ENCODE data around the gene NTM.
"Not testable (repeated sequence)": the region's sequence is repeated elsewhere in the genome, so short reads cannot be mapped to it uniquely, and the experiment has no call there.

Gene NTM

DNA sequence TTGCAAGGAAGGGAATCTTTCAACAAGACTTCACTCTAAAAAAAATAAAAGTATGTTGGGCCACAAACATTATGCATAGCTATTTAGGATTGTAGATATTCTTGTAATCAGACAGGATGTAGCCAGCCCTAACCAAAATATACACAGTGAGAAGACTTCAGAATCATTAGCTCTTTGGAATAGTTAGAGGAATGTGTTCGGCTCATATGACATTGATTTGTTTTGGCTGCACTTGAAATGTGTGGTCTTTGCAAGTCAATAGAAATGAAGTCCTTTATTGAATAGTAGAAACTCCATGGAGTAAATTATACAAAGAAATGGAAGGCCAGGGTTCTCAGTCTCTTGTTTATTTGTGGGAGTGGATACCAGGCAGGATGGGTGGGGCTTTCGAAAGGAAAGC lies 692.1 kb downstream of the NTM start:
- DNase-seq: no peak

DNA sequence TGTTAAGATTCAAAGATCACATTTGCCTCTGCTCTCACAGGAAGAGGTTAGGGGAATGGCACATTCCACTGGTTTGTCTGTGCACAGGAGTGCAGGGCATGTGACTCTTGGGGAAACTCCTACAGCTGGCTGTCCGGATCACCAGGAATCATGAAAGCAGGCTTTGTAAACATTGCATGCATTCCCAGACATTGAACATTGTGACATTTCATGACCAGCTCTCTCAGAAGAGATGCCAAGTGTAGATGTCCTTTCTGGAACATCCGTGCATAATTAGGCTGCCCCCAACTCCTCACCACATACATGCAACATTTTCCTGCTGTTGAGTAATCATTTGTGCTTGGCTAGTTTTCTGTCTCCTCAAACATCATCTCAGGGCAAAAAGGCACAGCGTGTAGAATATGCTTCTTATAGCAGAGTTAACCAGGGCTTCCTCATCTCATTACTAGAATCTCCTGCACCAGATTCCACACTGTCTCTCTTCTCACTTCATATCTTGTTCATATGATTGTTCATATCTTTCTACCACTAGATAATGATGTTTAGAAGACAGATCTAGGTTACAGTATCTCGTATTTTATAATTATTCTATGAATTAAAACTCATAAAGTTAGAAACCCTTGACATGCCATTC lies 694.7 kb downstream of the NTM start:
- DNase-seq: no peak

DNA sequence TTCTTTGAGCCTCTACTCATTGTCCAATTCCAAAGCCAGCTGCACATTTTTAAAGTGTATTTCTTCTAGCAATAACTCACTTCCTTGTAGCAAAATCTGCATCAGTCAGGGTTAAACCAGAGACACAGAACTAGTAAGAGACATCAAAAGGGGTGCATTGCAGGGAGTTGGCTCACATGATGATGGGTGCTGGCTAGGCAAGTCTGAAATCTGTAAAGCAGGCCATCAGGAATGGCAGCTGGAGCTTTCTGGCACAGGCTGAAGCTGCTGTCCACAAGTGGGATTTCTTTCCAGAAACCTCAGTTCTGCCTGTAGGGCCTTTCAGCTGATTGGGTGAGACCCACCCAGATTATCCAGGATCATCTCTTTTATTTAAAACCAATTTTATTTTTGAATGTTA lies 698.1 kb downstream of the NTM start:
- DNase-seq: no peak

DNA sequence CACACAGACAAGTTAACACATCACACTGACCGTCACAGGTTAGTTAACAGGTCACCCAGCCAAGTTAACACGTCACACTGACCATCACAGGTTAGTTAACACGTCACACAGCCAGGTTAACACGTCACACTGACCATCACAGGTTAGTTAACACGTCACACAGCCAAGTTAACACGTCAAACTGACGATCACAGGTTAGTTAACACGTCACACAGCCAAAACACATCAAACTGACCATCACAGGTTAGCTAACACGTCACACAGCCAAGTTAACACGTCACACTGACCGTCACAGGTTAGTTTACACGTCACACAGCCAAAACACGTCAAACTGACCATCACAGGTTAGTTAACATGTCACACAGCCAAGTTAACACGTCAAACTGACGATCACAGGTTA lies 699.2 kb downstream of the NTM start:
- not testable (repeated sequence) for DNase-seq

DNA sequence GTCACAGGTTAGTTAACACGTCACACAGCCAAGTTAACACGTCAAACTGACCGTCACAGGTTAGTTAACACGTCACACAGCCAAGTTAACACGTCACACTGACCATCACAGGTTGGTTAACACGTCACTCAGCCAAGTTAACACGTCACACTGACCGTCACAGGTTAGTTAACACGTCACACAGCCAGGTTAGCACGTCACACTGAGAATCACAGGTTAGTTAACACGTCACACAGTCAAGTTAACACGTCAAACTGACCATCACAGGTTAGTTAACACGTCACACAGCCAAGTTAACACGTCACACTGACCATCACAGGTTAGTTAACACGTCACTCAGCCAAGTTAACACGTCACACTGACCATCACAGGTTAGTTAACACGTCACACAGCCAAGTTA lies 700.5 kb downstream of the NTM start:
- not testable (repeated sequence) for DNase-seq

DNA sequence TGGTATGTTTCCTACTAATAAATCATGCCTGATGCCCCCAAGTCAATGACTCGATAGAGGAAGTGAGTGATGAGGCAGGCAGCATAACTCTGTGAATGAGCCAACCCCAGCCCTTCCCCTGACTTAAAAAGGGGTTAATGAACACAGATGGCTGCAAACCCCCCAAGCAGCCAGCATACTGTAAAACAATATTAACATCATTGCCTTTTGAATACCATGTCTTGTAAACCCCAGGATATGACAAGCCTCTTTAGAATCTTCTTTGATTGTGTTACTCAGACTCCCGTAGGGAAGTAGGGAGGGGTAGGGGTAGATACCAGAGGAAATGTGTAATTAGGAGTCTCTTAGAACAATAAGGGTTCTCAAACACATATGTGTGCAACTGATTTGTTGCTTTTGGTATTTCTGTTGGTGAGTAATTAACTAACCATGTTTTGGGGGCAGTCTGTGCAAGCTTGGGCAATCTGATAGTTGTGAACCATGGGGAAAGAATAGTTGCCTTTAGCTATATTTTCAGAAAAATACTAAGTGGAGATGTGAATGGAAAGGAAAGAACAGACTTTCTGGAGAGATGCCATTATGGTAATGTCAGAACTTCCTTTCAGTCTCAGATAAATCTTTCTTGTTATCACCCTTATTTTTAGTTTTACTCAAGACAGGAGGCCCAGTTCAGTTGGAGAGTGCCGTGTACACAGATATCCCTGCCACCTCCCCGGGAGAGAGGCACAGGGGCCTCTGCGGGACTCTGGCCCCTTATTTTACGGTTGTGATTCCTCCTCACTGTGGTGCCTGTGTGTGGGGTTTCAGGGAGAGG lies 701.8 kb downstream of the NTM start:
- no peak for DNase-seq

DNA sequence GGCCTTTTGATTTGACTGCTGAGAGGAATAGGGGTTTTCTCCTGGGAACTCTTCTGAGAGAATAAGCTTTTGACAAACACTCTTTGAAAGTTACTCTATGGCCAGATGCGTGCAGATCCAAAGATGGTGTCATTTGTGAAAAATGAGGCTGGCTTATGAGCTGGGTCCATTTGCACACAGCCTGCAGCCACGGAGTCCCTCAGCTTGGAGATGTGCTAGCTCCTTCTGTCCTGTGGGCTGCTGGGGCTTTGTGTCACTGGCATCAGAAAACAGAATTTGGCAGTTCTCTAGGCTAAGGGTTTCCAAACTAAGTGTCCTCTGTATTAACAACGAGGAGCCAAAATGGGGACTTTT lies 702.4 kb downstream of the NTM start:
- no peak for DNase-seq

DNA sequence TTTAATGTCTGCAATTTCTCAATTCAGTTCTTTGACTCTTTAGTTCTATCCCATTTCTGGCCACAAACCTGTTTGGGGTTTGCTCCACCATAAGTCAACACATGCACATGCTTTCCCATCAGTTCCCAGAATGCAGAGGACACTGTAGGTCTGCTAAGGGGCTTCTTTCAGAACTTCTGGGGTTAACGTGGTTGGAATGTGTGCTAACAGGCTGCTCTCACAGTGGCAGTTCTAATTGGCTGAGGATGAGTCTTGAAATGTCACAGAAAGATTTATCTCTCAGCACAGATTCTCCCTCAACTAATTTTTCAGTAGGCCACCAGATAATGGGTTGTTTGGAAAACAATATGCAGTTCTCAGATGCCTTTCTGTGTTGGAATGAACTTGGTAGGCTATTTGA lies 703.4 kb downstream of the NTM start:
- DNase-seq: no peak

DNA sequence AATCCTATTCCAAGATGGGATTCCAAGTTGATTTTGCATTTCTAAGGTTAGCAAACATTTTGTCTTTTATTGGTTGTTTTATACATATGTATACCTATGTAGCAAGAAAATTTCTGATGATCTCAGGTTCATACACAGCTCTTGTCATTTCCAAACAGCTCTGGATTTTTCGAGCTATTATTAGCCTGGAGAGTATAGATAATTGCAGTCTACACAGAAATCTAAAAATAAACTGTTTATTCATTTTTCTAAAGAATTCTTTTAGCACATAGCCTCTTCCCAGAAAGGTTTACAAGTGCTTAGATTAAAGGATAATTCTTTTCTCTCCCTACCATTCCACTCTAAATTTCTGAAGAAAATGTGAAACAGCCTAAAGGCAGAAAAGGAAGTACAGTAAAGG lies 705.0 kb downstream of the NTM start:
- no peak for DNase-seq

DNA sequence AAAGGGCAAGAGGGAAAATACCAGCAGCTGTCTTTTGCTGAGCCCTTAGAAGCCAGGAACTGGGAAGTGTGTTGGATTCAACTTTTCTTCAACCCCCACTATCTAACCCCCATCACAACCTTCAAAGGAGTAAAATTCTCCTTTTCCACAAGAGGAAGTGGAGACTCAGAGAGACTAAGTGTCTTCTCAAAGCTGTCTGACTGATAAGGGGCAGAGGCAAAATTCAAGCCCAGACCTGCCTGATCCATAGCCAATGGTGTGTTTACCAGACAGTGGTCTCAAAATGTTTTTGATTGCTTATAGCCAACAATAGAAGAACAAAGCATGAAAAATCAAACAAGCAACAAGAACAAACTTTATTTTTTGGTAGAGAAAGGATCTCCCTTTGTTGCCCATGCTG lies 707.0 kb downstream of the NTM start:
- DNase-seq: no peak

DNA sequence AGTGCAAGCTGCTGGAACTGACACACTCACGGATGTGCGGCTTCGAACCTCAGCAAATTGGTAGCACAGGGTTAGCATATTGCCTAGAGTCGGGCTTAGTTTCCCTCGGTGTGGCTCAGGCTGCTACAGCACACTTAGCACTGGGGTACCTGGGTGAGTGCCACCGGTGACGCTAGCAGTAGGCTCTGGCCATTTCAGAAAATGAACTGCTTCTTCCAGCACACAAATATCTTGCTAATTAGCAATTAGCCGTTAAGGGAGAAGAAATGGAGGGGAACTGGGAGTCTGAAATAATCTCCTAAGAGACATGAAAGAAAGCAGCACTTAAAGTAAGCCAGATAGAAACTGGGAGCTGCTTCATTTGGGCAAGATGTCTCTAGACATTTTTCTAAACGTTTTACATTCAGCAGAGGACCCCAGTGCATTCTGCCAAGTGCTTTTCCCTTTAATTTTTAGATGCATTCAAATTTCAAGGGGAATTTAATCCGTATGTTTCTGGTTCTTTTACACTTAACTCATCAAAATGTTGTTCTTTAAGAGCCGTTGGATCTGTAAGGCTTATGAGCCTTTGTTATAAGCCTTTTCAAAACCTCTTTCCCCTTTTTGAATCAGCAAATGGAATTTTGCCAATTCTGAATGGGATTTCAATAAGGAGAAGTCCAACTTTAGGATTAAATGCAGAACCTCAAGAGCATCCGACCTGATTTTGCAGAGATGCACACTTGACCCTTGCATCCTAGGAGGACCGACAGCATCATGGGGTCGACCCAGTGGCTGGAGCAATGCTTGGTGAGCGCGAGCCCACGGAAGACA lies 708.1 kb downstream of the NTM start:
- no peak for DNase-seq

DNA sequence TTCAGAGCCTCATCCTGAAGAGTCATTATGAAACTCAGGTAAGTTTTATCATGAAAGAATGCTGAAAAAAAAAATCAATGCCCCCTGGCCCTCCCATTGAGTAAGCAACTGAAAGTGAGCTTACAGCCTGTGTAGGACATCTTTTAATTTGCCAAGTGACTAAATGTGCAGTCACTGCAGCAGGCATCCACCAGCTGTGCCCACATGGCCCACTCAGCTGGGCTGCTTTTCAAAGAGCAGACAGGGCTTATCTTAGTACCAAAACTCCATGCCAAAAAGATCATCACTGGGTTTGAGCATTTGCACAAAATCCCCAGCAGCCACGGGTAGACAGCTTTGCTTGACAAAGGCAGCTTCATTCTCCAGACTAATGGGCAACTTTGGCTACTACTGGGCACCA lies 709.7 kb downstream of the NTM start:
- DNase-seq: no peak

DNA sequence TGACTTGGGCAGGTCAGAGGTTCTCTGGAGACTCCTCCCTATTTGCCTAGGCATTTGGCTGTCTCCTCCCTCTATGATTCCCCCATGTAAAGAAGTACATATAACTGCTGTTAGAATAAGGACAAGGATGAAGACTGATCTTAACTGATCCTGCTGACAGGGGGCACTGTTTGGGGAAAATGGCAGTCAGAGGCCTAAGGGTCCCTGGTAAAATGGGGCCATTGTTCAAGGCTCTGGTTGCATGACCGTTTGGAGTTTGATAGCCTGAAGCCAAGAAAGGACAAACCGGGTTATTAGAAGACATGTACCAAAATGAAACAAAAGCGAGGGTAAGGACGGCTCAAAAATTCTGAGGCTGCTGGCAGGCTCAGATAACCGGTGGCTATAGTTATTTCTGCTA lies 712.2 kb downstream of the NTM start:
- DNase-seq: no peak

DNA sequence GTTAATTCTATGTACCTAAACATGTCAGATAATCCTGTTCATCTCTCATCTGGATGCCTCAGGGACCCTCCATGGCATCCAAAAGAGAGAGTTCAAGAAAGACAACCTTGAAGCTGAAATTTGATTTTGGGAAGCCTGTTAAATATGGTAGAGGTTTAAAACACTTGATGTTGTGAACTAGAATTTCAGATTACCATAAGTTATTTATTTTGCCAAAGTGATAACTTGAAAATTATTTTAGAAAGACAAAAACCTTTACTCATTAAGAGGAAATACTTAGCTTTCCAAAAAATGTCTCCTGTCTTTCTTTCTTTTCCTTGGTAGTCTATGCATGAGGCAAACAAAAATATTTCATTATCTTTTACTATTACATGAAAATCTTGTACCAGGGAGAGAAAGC lies 714.0 kb downstream of the NTM start:
- DNase-seq: no peak

DNA sequence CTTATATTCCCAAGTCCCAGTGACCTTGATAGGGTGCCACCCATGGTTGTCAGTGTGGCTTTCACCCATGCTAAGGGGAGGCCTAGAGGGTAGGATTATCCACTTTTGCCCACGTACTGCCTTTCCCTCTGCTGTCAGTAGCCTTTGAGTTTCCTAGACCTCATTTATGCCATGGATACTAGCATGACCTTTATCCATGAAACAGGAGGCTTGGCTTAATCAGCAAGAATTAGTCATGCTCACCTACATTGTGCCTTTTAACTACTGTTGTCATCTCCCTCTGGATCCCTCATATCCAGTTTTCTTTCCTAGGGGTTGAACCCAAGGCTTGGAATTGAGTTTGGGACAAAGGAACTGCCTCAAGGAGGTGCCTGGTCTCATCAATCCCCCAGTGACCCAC lies 716.7 kb downstream of the NTM start:
- no peak for DNase-seq

DNA sequence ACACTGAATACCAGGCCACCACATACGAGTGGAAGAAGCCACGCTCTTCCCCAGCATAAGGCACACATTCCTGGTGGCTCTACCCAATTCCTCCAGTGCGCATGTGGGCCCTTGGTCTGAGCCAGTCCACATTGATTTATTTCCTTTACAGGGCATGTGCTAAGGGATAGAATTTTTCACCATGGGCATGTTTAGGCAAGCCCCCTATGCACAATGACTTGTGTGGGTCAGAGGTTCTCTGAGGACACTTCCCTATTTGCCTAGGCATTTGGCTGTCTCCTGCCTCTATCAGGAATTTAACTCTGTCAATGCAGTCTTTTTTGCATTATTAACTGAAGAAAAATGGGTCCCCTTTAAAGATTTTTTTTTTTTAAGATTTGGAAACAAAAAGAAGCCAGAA lies 718.1 kb downstream of the NTM start:
- DNase-seq: no peak

DNA sequence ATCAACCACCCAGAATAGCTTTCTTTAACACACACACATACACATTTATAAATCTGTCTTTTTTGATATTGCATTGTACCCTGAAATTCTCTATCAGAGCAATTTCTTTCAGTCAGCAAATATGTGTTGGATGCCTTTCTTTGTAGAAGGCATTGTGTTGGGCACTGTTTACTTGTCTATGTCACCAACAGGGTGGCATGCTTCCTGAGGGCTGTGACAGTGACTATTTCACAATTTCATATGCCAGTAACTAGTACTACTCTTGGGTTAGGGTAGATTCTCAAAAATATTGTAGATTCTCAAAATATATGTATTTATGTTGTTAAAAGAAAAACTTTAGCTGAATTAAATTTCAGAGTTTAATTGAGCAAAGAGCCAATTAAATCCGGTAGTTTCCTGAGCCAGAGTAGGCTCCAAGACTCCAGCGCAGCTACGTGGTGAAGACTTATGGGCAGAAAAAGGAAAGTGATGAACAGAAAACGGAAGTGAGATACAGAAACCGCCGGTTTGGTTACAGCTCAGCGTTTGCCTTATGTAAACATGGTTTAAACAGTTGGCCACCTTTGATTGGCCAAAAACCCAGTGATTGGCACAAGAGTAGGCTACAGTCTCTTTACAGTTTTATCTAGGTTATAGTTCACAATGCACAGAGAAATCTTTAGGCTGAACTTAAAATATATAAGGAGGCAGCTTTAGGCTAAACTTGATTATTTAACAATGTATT lies 723.3 kb downstream of the NTM start:
- no peak for DNase-seq

DNA sequence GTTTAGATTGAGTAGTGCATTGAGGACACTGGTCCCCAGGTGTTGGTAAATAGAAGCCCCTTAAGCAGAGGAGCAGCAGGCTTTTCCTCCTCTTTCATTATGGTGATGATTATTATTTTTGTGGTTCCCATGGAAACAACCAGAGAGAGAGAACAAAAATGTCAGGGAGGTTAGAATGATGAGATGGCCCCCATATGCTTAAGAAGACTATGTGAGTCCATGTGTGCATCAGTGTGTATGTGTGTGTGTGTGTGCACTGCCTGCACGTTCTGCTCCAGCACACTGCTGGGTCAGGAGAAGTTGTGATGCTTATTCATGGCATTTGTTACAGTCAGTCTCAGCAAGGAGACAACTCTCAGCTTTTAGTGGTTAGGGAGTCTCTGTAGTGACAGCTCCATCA lies 724.2 kb downstream of the NTM start:
- DNase-seq: no peak

DNA sequence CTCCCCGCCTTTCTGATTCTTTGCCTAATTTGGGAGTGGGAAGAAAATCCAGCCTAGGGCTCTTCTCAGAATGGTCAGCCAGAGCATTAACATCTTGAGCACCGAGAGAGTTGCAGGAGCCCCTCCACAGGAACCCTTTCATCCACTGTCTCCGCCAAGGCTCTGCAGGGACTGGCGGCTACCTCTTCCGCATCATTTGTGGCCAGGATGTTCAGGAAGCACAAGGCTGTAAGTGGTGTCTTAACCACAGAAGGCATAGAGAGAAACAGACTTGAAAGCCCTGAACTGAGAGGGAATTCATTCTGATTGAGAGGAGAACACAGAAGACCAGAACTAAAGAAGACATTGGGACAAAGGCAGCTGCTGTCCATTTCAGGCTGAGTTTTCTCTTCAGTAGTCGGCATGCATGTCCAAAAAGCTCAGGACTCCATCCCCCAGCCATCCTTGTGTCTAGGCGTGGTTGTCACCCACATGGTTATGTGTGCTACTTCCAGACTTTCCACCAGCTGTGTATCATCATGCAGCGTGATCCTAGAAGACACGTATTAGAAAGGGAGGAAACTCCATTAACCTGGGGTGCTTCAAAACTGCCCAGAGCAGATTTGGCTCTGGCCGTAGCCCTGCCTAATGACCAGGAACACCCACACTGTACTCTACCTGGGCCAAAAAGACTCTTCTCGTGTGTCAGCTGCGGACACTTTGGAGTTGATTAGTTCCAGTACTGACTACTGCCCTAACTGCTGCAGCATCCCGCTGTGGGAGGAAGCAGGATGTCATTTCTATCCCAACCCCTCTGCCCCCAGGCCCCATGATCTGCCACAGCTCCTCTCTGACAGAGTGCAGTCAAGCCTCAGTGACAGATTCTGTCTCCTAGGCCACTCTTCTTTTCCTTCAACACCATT lies 725.1 kb downstream of the NTM start:
- DNase-seq: no peak

DNA sequence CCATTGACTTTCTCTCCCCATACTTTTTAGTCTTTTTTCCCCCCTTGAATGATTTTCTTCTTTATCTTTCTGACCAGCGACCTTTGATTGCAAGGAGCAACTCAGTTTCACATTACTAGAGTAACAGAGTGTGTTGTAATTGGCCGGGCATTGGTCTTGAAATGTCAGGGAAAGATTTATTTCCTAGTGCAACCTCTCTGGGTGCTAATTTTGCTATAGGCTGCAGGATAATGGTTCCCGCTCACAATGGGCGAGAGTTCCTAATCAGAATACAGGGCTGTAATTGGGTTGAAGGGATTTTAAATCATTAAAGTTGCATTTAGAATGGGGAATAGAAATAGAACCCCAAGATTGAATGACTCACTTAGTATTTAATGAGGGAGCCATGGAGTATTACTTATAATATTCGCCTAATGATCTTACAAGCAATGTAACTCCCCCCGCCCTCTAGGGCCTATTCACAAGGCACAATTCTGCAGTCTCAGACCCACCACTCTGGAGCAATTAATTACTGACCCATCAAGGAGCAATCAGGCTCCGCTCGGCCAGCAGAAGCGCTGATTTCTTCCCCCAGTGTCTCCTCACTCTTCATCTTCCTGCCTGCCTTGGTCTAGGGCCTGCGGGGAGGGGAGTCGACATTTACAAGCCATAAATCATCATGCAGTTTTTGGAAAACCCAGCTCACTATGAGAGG lies 725.9 kb downstream of the NTM start:
- DNase-seq: no peak

DNA sequence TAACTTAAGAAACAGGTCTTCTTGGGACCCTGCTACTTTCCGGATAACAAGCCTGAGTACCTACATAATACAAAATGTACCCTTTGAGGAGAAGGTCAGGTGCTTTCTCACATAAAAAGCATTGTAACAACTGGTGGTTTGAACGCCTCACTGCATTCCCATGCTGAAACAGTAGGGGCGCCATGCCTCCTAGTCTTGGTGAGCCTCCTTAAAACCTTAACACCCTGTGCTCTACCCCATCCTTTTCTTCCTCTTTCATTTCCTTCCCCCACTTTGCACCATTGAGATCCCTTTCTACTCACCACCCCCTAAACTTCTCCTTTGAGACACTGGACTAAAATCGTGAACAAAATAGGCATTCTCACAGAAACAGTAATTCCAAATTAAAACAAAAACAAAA lies 729.3 kb downstream of the NTM start:
- DNase-seq: no peak

DNA sequence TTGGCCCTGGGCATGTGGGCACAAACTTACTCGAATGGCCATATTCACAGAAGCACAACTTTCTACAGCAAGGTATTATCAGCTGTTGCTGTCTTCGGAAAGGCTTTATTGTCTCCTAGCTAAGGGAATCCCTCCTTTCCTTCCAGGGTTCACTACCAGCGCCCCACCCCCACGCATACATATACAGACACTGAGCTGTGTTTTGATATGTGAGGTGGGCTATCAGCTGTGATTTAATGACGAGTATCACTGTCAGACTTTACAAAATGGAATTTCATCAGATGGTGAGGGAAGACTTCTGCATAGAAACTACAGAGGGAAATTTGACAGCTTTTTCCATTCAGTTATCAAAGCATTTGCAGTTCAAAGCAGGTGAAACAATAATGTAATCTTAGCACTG lies 730.2 kb downstream of the NTM start:
- DNase-seq: no peak

Measured in NCI-H510A treated with DMSO at 0.1 percent for 48 hours (cell line).